ENCODE results near the gene TTC28. TPM values are rescaled to one million over a fixed set of nuclear protein-coding genes. Genes with fewer than 3 reads are reported as not detected.

Gene TTC28
- total and polyA plus RNA-seq, 10 of the 15 experiments (the other 5 are each of a cell fraction or from before 2014, with no cell fraction given), result 0.15 to 8.4 (median 1.4) TPM

- no peaks in the 10 kb centered on the region for H3K27me3 ChIP-seq (replicated peaks in 1 of 2; ENCODE audit: control insufficient read depth in 2 of 2, insufficient read depth in 2 of 2, low read length in 1 of 2)
- H3K4me1 ChIP-seq (ENCODE audit: control insufficient read depth, insufficient read depth, low read length), result no peaks in the 10 kb centered on the region
- DNase-seq (ENCODE audit: low read depth, low spot score), result no peak
- H3K9me3 ChIP-seq (replicated peaks; ENCODE audit: control insufficient read depth, insufficient read depth, low read length), result no peaks in the 10 kb centered on the region
- intact Hi-C loops (cut with micrococcal nuclease; ENCODE audit: unreplicated experiment) (no loop called here), in situ Hi-C loops (cut with MboI) (no loop called here)
- ATAC-seq, result no peak
- SMC1A ChIA-PET (ENCODE audit: uncharacterized antibody, unreplicated experiment), result interaction anchor here (1.3 kb wide), 1 partner anchor 118 kb away, joined by 3 read pairs; no protein-coding TSS in a partner anchor
- FAIRE-seq, result no peak
- peaks cover 0 to 4% of the 10 kb centered on the region in 2 experiments; a peak in 3 of 4 replicates for H3K36me3 ChIP-seq (ENCODE audit: control insufficient read depth in 2 of 2, insufficient read depth in 2 of 2, low read length in 1 of 2)
- POLR2A ChIA-PET, result no interaction called here
- H3K4me3 ChIP-seq, result no peak overlapping the region
- 100% methylated on average over 3 of the region's 3 CpGs for WGBS (ENCODE audit: insufficient coverage, insufficient replicate concordance, low lambda C conversion rate, missing lambda C conversion rate)
- H4K20me1 ChIP-seq (ENCODE audit: control insufficient read depth, insufficient read depth), result no peaks in the 10 kb centered on the region
- RAD21 ChIA-PET (ENCODE audit: unreplicated experiment), result no interaction called here
- no peak overlapping the region for H2AFZ ChIP-seq (ENCODE audit: control insufficient read depth, low read depth, low read length)
- H3K4me2 ChIP-seq (ENCODE audit: control insufficient read depth, insufficient read depth), result no peak overlapping the region
- BruUV-seq (replicated peaks), result no TSS peak
- CTCF ChIA-PET, result no interaction called here
- H3K79me2 ChIP-seq (ENCODE audit: control insufficient read depth, insufficient read depth, low read length), result no peaks in the 10 kb centered on the region
- TF ChIP-seq MYB (IDR thresholded peaks at IDR 0.05; ENCODE audit: borderline replicate concordance, low read depth, low read length), result no peak
- TF ChIP-seq MTA2 (IDR thresholded peaks at IDR 0.05; ENCODE audit: low read depth), result no peak
- TF ChIP-seq CBFB (IDR thresholded peaks at IDR 0.05; ENCODE audit: low read depth), result no peak
- TF ChIP-seq USF1 (IDR thresholded peaks at IDR 0.05; ENCODE audit: borderline replicate concordance, extremely low read length, insufficient read depth, low read depth, low read length), result no peak
- no peak for TF ChIP-seq HDGF (IDR thresholded peaks at IDR 0.05)
- TF ChIP-seq POLR2A (IDR thresholded peaks at IDR 0.05; ENCODE audit: low read depth, low read length), result no peak
- TF ChIP-seq SP1 (IDR thresholded peaks at IDR 0.05; ENCODE audit: low read depth, low read length), result no peak
- TF ChIP-seq PML (IDR thresholded peaks at IDR 0.05; ENCODE audit: low read length), result no peak
- TF ChIP-seq NFYB (IDR thresholded peaks at IDR 0.05; ENCODE audit: insufficient read depth, low read depth, low read length), result no peak
- TF ChIP-seq CREB1 (IDR thresholded peaks at IDR 0.05; ENCODE audit: low read depth), result no peak
- TF ChIP-seq NR2C1 (IDR thresholded peaks at IDR 0.05), result no peak
- no peak overlapping the region for H3K27ac ChIP-seq (ENCODE audit: control insufficient read depth, insufficient read depth)
- H3K9ac ChIP-seq (ENCODE audit: control insufficient read depth, insufficient read depth, low read length), result no peak overlapping the region
Observed at GRCh38 chr22:28718044-28718443, 38.4 kb upstream of the TTC28 start.

Data from GM12878 (cell line).